Gastroesophageal sphincter (tissue), 3 donors: Measurements from ENCODE around the gene GNAI3.

ENCODE experiments used
- CTCF ChIP-seq, 4 experiments: fragments of 200-600 bp in 2 of 4; fragments of 450-650 bp in 2 of 4; sonication (generic) in 1 of 4; IDR thresholded peaks; one replicate each; pipeline ENCODE4 v1.5.1; 2017 to 2019; ENCODE audit warnings: antibody characterized with exemption in 4 of 4, mild to moderate bottlenecking in 2 of 4, moderate library complexity in 2 of 4
- POLR2A ChIP-seq, 2 donors: fragments of 450-650 bp; IDR thresholded peaks; one replicate each; pipeline ENCODE4 v1.6.1; 2017; ENCODE audit warnings: antibody characterized with exemption in 2 of 2, mild to moderate bottlenecking in 2 of 2, moderate library complexity in 1 of 2
- POLR2AphosphoS5 ChIP-seq: sonication (generic); formaldehyde crosslinking; IDR thresholded peaks from one replicate; pipeline ENCODE4 v1.6.1; 2017; ENCODE audit warnings: antibody characterized with exemption

GRCh38 chr1:109635862-109636200, 87.4 kb downstream of the GNAI3 start:
- TF ChIP-seq POLR2A (IDR thresholded peaks at IDR 0.05) (no peak), POLR2AphosphoS5 (no peak), CTCF (IDR thresholded peaks at IDR 0.05) (no peak)
